ENCODE data around the gene TRIM50. TPM values are rescaled to one million over a fixed set of nuclear protein-coding genes. Genes with fewer than 3 reads are reported as not detected.

TRIM50 gene
- total and polyA plus RNA-seq, 4 donors = 0.14 to 1.4 (median 0.15) TPM

GRCh38 chr7:73356159-73356558, 28.3 kb upstream of the TRIM50 start:
- no peak for DNase-seq (ENCODE audit: low spot score)
- no peaks in the 10 kb centered on the region for H3K9me3 ChIP-seq (ENCODE audit: control insufficient read depth in 4 of 4, low read length in 3 of 4)
- WGBS = 52% methylated on average over 5 of the region's 5 CpGs
- H3K36me3 ChIP-seq (ENCODE audit: control insufficient read depth in 4 of 4, insufficient read depth in 3 of 4, low read depth in 1 of 4, low read length in 3 of 4) = no peaks in the 10 kb centered on the region
- no peak overlapping the region for H3K4me3 ChIP-seq (ENCODE audit: low read depth in 1 of 3, low read length in 3 of 3)
- no peak overlapping the region for H3K27ac ChIP-seq (ENCODE audit: low read depth in 1 of 2, low read length in 2 of 2)
- peak; percentile 33 to 47 for TF ChIP-seq HNF4A (conservative IDR thresholded peaks at IDR 0.05)
- TF ChIP-seq EGR1 (IDR thresholded peaks at IDR 0.05; ENCODE audit: low read depth in 2 of 2) = no peak
- peak; percentile 11 to 20 for TF ChIP-seq RXRA (IDR thresholded peaks at IDR 0.05)
- TF ChIP-seq, protein P1, sequence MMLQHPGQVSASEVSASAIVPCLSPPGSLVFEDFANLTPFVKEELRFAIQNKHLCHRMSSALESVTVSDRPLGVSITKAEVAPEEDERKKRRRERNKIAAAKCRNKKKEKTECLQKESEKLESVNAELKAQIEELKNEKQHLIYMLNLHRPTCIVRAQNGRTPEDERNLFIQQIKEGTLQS (IDR thresholded peaks at IDR 0.05) = no peak
- peaks cover 3 to 15% (median 10%) of the 10 kb centered on the region in 4 donors for H3K4me1 ChIP-seq (ENCODE audit: control insufficient read depth in 4 of 4, insufficient read depth in 4 of 4, low read length in 3 of 4)
- H3K9ac ChIP-seq (ENCODE audit: low read depth in 1 of 2, low read length in 2 of 2) = no peak overlapping the region
- no peaks in the 10 kb centered on the region for H3K27me3 ChIP-seq (ENCODE audit: control insufficient read depth in 4 of 4, insufficient read depth in 4 of 4, low read length in 3 of 4)

DNA sequence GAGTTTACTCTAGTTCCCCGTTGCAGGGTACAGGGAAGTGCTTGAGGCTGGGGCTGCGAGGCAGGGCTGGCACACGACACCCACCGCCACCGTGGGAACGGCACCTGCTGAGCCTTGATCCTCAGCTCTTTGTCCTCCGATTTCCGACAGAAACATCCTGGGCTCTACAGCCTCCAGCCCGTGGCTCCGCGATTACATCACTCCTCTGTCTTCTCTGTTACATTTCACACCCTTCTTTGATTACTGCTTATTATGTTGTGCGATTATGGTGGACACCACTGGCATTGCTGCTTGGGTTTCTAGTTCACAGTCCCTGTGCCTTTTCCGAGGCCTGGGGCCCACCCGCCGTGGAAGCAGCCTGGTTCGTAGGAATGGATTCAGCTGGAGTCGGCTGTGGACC, 26.9 kb upstream of the TRIM50 start:
- WGBS = 96% methylated on average over 17 of the region's 17 CpGs

DNA sequence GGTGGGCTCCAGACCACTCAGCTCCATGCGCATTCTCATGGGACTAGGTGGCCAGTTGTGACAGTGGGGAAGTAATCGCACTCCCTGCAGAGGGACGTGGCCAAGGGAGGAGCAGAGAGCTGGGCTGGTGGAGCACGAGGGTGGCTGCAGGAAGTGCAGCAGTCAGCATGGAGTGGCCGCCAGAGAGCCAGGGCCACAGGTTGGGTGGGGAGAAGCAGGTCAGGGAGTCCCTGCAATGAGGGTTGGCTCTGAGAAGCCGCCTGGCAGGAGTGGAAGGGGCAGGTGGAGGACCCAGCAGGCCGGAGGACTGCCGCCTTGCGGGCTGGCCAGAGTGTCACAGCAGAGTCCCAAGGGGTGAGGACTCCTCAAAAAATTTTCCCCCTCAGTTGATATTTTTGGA, 26.3 kb upstream of the TRIM50 start:
- Histone ChIP-seq H3K4me1 (ENCODE audit: control insufficient read depth in 4 of 4, insufficient read depth in 4 of 4, low read length in 3 of 4) (peaks cover 3 to 15% (median 10%) of the 10 kb centered on the region in 4 donors), H3K4me3 (ENCODE audit: low read depth in 1 of 3, low read length in 3 of 3) (no peak overlapping the region), H3K9ac (ENCODE audit: low read depth in 1 of 2, low read length in 2 of 2) (no peak overlapping the region), H3K36me3 (ENCODE audit: control insufficient read depth in 4 of 4, insufficient read depth in 3 of 4, low read depth in 1 of 4, low read length in 3 of 4) (no peaks in the 10 kb centered on the region), H3K27me3 (ENCODE audit: control insufficient read depth in 4 of 4, insufficient read depth in 4 of 4, low read length in 3 of 4) (no peaks in the 10 kb centered on the region), H3K9me3 (ENCODE audit: control insufficient read depth in 4 of 4, low read length in 3 of 4) (no peaks in the 10 kb centered on the region), H3K27ac (ENCODE audit: low read depth in 1 of 2, low read length in 2 of 2) (no peak overlapping the region)
- no peak for DNase-seq (ENCODE audit: low spot score)
- whole genome bisulfite sequencing = 93% methylated on average over 9 of the region's 9 CpGs
- no peak for TF ChIP-seq NR2F2 (IDR thresholded peaks at IDR 0.05)
- no peak for TF ChIP-seq HNF4A (conservative IDR thresholded peaks at IDR 0.05)
- TF ChIP-seq GABPA (IDR thresholded peaks at IDR 0.05 in 1 of 2, conservative IDR thresholded peaks at IDR 0.05 in 1 of 2) = no peak
- TF ChIP-seq, protein P2, sequence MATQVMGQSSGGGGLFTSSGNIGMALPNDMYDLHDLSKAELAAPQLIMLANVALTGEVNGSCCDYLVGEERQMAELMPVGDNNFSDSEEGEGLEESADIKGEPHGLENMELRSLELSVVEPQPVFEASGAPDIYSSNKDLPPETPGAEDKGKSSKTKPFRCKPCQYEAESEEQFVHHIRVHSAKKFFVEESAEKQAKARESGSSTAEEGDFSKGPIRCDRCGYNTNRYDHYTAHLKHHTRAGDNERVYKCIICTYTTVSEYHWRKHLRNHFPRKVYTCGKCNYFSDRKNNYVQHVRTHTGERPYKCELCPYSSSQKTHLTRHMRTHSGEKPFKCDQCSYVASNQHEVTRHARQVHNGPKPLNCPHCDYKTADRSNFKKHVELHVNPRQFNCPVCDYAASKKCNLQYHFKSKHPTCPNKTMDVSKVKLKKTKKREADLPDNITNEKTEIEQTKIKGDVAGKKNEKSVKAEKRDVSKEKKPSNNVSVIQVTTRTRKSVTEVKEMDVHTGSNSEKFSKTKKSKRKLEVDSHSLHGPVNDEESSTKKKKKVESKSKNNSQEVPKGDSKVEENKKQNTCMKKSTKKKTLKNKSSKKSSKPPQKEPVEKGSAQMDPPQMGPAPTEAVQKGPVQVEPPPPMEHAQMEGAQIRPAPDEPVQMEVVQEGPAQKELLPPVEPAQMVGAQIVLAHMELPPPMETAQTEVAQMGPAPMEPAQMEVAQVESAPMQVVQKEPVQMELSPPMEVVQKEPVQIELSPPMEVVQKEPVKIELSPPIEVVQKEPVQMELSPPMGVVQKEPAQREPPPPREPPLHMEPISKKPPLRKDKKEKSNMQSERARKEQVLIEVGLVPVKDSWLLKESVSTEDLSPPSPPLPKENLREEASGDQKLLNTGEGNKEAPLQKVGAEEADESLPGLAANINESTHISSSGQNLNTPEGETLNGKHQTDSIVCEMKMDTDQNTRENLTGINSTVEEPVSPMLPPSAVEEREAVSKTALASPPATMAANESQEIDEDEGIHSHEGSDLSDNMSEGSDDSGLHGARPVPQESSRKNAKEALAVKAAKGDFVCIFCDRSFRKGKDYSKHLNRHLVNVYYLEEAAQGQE (IDR thresholded peaks at IDR 0.05) = no peak
- no peak for TF ChIP-seq ZBTB33 (IDR thresholded peaks at IDR 0.05)

More for the DNA sequence above, 26.9 kb upstream of the TRIM50 start:
- DNase-seq (ENCODE audit: low spot score) = no peak
- Histone ChIP-seq H3K9me3 (ENCODE audit: control insufficient read depth in 4 of 4, low read length in 3 of 4) (no peaks in the 10 kb centered on the region), H3K36me3 (ENCODE audit: control insufficient read depth in 4 of 4, insufficient read depth in 3 of 4, low read depth in 1 of 4, low read length in 3 of 4) (no peaks in the 10 kb centered on the region), H3K4me3 (ENCODE audit: low read depth in 1 of 3, low read length in 3 of 3) (no peak overlapping the region), H3K27me3 (ENCODE audit: control insufficient read depth in 4 of 4, insufficient read depth in 4 of 4, low read length in 3 of 4) (no peaks in the 10 kb centered on the region), H3K4me1 (ENCODE audit: control insufficient read depth in 4 of 4, insufficient read depth in 4 of 4, low read length in 3 of 4) (peaks cover 3 to 15% (median 10%) of the 10 kb centered on the region in 4 donors), H3K9ac (ENCODE audit: low read depth in 1 of 2, low read length in 2 of 2) (no peak overlapping the region), H3K27ac (ENCODE audit: low read depth in 1 of 2, low read length in 2 of 2) (no peak overlapping the region)
- TF ChIP-seq TAF1 (conservative IDR thresholded peaks at IDR 0.05) (no peak), ZBTB33 (IDR thresholded peaks at IDR 0.05) (no peak), FOXA2 (IDR thresholded peaks at IDR 0.05) (no peak), RAD21 (IDR thresholded peaks at IDR 0.05) (no peak)
- TF ChIP-seq, protein P3, sequence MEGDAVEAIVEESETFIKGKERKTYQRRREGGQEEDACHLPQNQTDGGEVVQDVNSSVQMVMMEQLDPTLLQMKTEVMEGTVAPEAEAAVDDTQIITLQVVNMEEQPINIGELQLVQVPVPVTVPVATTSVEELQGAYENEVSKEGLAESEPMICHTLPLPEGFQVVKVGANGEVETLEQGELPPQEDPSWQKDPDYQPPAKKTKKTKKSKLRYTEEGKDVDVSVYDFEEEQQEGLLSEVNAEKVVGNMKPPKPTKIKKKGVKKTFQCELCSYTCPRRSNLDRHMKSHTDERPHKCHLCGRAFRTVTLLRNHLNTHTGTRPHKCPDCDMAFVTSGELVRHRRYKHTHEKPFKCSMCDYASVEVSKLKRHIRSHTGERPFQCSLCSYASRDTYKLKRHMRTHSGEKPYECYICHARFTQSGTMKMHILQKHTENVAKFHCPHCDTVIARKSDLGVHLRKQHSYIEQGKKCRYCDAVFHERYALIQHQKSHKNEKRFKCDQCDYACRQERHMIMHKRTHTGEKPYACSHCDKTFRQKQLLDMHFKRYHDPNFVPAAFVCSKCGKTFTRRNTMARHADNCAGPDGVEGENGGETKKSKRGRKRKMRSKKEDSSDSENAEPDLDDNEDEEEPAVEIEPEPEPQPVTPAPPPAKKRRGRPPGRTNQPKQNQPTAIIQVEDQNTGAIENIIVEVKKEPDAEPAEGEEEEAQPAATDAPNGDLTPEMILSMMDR (IDR thresholded peaks at IDR 0.05; ENCODE audit: low read depth, low read length, missing input control) = no peak
- TF ChIP-seq, protein P1 (IDR thresholded peaks at IDR 0.05) = no peak

Measured in liver (tissue), 9 donors.